MM.1S (cell line): ENCODE data around the gene BMP7.

ENCODE experiments used
- DNase-seq: peaks from one replicate; pipeline ENCODE4 v3.0.0-alpha.2; 2015
- H2AFZ ChIP-seq: fragments of 300-600 bp; sonication (generic); 2 replicates; pipeline ENCODE4 v1.6.0; 2016; ENCODE audit warnings: antibody characterized with exemption, low read length
- H3F3A ChIP-seq: fragments of 300-600 bp; sonication (generic); 2 replicates; pipeline ENCODE4 v1.6.1; 2016; ENCODE audit warnings: mild to moderate bottlenecking, antibody characterized with exemption, low read length, moderate library complexity, mixed read lengths; ENCODE audit not compliant: insufficient read depth
- H3K27ac ChIP-seq: fragments of 300-600 bp; sonication (generic); 2 replicates; pipeline ENCODE4 v1.5.1; 2016; ENCODE audit warnings: mild to moderate bottlenecking, low read length
- H3K27me3 ChIP-seq: fragments of 300-600 bp; sonication (generic); replicated peaks from 2 replicates; pipeline ENCODE4 v1.6.0; 2016; ENCODE audit warnings: low read length; ENCODE audit not compliant: insufficient read depth
- H3K36me3 ChIP-seq: fragments of 300-600 bp; sonication (generic); replicated peaks from 2 replicates; pipeline ENCODE4 v1.6.1; 2016; ENCODE audit warnings: mild to moderate bottlenecking, low read length, mixed read lengths; ENCODE audit not compliant: insufficient read depth
- H3K4me1 ChIP-seq: fragments of 300-600 bp; sonication (generic); 2 replicates; pipeline ENCODE4 v1.6.1; 2016; ENCODE audit warnings: low read length, mixed read lengths
- H3K4me2 ChIP-seq: fragments of 300-600 bp; sonication (generic); 2 replicates; pipeline ENCODE4 v1.6.0; 2016; ENCODE audit warnings: low read depth, low read length
- H3K4me3 ChIP-seq: fragments of 300-600 bp; sonication (generic); 2 replicates; pipeline ENCODE4 v1.5.1; 2016; ENCODE audit warnings: low read length, mixed read lengths
- H3K79me2 ChIP-seq: fragments of 300-600 bp; sonication (generic); 2 replicates; pipeline ENCODE4 v1.6.1; 2016; ENCODE audit warnings: mixed run types, low read length, mixed read lengths
- H3K9ac ChIP-seq: fragments of 300-600 bp; sonication (generic); 2 replicates; pipeline ENCODE4 v1.6.1; 2016; ENCODE audit warnings: low read length, mixed read lengths
- H3K9me2 ChIP-seq: fragments of 300-600 bp; sonication (generic); replicated peaks from 2 replicates; pipeline ENCODE4 v1.6.1; 2016; ENCODE audit warnings: mild to moderate bottlenecking, low read length, mixed read lengths; ENCODE audit not compliant: insufficient read depth
- H3K9me3 ChIP-seq: fragments of 300-600 bp; sonication (generic); replicated peaks from 2 replicates; pipeline ENCODE4 v1.6.1; 2016; ENCODE audit warnings: mild to moderate bottlenecking, low read length, mixed read lengths; ENCODE audit not compliant: insufficient read depth
- H4K20me1 ChIP-seq: fragments of 300-600 bp; sonication (generic); 2 replicates; pipeline ENCODE4 v1.6.1; 2016; ENCODE audit warnings: mild to moderate bottlenecking, low read length, moderate library complexity, mixed read lengths; ENCODE audit not compliant: insufficient read depth
- EZH2 ChIP-seq: fragments of 300-600 bp; sonication (generic); optimal IDR thresholded peaks from 2 replicates; pipeline ENCODE3; 2017; ENCODE audit warnings: low read depth, mild to moderate bottlenecking, antibody characterized with exemption, low read length, mixed read lengths
- EZH2phosphoT487 ChIP-seq: fragments of 300-600 bp; sonication (generic); IDR thresholded peaks from 2 replicates; pipeline ENCODE4 v1.6.1; 2018; ENCODE audit warnings: antibody characterized with exemption, low read length
- TF ChIP-seq, protein P1 (sequence below): fragments of 300-600 bp; sonication (generic); IDR thresholded peaks from 2 replicates; pipeline ENCODE4 v1.5.1; 2016; ENCODE audit warnings: antibody characterized with exemption, low read length, mixed read lengths

BMP7 gene

DNA sequence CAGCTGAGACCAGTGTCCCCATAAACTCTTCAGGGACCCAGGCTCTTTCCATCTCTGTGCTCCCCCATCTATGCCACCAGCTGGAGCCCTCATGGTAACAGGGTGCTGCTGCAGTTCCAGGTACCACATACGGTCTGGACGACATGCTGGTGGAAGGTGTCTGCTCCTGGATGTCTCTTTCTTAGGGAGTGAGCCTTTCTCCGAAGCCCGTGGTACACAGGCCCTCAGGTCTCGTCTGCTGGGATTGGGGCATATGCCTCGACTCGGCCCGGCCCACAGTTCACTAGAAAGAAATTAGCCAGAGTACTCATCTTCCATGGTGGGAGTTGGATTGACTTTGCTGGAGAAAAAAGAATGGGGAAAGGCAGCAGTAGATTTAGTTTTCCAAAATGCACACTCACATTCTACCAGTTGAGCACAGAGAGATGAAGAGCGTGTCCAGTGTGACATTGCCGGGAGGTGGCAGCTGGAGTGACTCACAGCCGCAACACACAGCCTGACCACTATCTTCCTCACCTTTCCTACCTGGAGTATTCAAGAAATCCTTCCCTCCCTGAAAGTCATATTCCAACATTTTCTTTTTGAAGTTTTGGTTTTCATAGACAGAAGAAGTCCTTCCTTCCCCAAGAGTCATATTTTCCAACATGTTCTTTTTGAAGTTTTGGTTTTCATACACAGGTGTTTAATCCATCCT lies 44.5 kb upstream of the BMP7 start:
- Histone ChIP-seq H3K27me3 (peaks cover 19% of the 10 kb centered on the region), H3K9me3 (no peaks in the 10 kb centered on the region), H3K79me2 (no peaks in the 10 kb centered on the region), H3F3A (no peaks in the 10 kb centered on the region), H3K36me3 (no peaks in the 10 kb centered on the region), H3K4me2 (no peak overlapping the region), H3K4me3 (no peak overlapping the region), H2AFZ (no peak overlapping the region), H3K9me2 (no peaks in the 10 kb centered on the region), H3K27ac (no peak overlapping the region), H3K4me1 (no peaks in the 10 kb centered on the region), H3K9ac (no peak overlapping the region), H4K20me1 (no peaks in the 10 kb centered on the region)
- DNase-seq, result no peak
- TF ChIP-seq, protein P1, sequence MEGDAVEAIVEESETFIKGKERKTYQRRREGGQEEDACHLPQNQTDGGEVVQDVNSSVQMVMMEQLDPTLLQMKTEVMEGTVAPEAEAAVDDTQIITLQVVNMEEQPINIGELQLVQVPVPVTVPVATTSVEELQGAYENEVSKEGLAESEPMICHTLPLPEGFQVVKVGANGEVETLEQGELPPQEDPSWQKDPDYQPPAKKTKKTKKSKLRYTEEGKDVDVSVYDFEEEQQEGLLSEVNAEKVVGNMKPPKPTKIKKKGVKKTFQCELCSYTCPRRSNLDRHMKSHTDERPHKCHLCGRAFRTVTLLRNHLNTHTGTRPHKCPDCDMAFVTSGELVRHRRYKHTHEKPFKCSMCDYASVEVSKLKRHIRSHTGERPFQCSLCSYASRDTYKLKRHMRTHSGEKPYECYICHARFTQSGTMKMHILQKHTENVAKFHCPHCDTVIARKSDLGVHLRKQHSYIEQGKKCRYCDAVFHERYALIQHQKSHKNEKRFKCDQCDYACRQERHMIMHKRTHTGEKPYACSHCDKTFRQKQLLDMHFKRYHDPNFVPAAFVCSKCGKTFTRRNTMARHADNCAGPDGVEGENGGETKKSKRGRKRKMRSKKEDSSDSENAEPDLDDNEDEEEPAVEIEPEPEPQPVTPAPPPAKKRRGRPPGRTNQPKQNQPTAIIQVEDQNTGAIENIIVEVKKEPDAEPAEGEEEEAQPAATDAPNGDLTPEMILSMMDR, result no peak

DNA sequence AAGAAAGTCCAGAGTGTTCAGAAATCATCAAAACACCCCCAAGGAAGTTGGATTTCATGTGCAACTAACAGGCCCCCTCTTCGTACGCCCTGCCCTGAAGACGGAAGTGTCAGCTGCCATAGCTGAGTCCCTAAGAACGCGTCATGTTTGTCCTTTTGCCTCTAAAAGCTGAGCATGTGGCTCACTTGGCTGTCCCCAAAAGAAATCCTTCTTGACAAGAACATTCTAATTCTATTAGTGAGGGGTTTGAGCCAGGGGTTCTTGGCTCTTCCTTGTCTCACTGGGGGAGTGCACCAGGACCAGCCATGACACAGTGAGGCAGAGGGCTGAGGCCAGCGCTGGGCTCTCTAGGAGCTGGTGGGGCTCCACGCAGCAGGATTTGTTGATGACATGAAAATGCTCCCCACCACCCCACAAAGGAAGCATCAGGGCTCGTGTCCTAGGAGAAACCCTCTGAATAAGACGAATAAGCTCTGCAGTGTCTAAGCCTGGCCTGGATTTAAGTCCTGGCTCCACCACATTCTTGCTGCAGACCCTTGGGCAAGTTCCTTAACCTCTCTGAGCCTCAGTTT lies 43.2 kb upstream of the BMP7 start:
- TF ChIP-seq, protein P1, result no peak
- TF ChIP-seq EZH2phosphoT487, result no peak
- TF ChIP-seq EZH2, result no peak
- Histone ChIP-seq H3K9me3 (no peaks in the 10 kb centered on the region), H3K36me3 (no peaks in the 10 kb centered on the region), H4K20me1 (no peaks in the 10 kb centered on the region), H3F3A (no peaks in the 10 kb centered on the region), H3K79me2 (no peaks in the 10 kb centered on the region), H3K4me2 (no peak overlapping the region), H3K27me3 (peaks cover 21% of the 10 kb centered on the region), H2AFZ (no peak overlapping the region), H3K4me1 (no peaks in the 10 kb centered on the region), H3K4me3 (no peak overlapping the region), H3K9ac (no peak overlapping the region), H3K9me2 (no peaks in the 10 kb centered on the region), H3K27ac (no peak overlapping the region)
- no peak for DNase-seq

DNA sequence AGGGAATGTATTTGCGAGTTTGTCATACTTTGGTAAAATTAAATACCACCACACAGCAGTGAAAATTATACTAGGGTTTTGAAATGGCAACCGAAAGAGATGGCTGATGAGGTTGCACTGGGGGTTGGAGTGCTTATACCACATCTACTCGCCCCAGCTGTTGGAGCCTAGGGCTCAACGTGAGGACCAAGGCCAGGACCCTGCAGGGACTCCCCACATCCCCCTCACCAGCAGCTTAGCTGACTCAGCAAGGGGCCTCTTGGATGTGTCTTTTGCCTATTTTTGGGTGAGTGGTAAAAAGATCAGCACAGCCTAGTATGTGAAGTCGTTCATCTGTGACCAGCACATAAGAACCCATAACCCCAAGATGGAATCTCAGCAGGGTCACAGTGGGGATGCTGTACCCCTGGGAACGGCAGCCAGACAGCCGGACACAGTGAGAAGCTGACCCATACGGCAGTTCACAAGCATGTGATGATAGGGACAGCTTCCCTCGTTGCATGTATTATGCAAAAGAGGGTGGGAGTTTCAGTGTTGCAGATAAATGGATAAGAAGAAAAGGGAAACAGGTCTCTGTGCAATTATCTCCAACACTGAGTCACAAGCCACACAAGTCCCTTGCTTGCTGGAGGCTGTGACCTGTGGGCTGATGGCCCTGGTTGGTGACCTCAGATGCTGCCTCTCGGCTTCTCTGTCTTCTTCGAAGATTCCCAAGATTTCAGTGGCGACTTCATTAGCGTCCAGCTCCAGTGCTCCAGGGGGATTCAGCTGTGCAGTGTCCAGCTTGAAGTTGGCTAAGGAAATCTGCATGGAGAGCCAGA lies 42.2 kb upstream of the BMP7 start:
- no peak overlapping the region for H3K27ac ChIP-seq
- H3K9ac ChIP-seq, result no peak overlapping the region
- no peaks in the 10 kb centered on the region for H3K79me2 ChIP-seq
- no peak for DNase-seq
- no peak overlapping the region for H2AFZ ChIP-seq
- no peaks in the 10 kb centered on the region for H3K4me1 ChIP-seq
- peaks cover 13% of the 10 kb centered on the region for H3K27me3 ChIP-seq
- H3K36me3 ChIP-seq, result no peaks in the 10 kb centered on the region
- no peak overlapping the region for H3K4me2 ChIP-seq
- H4K20me1 ChIP-seq, result no peaks in the 10 kb centered on the region
- H3K9me3 ChIP-seq, result no peaks in the 10 kb centered on the region
- no peak overlapping the region for H3K4me3 ChIP-seq
- no peaks in the 10 kb centered on the region for H3K9me2 ChIP-seq
- H3F3A ChIP-seq, result no peaks in the 10 kb centered on the region
- no peak for TF ChIP-seq EZH2
- TF ChIP-seq, protein P1, result no peak
- TF ChIP-seq EZH2phosphoT487, result no peak
